Endometrial microvascular endothelial cells (primary cell): Measurements from ENCODE around the gene MAPK11. TPM values are rescaled to one million over a fixed set of nuclear protein-coding genes. Genes with fewer than 3 reads are reported as not detected.

Experiments used
- in situ Hi-C: cut with HindIII; loops from 2 replicates; pipeline ENCODE4 v1.10.0; 2017; ENCODE audit warnings: low sequenced_read_pairs, low pct_unique_long_range_greater_than_20kb; ENCODE audit errors: inconsistent ontology term
- total RNA-seq: library from RNA; depleted of rRNA; stranded (reverse); fragments of >200 nt; gene quantifications from one replicate; pipeline ENCODE4 v1.2.3, GENCODE V29; 2015; ENCODE audit errors: inconsistent ontology term

The MAPK11 gene
- total RNA-seq, 1 donor from 2014 or later = 26.9 TPM

DNA sequence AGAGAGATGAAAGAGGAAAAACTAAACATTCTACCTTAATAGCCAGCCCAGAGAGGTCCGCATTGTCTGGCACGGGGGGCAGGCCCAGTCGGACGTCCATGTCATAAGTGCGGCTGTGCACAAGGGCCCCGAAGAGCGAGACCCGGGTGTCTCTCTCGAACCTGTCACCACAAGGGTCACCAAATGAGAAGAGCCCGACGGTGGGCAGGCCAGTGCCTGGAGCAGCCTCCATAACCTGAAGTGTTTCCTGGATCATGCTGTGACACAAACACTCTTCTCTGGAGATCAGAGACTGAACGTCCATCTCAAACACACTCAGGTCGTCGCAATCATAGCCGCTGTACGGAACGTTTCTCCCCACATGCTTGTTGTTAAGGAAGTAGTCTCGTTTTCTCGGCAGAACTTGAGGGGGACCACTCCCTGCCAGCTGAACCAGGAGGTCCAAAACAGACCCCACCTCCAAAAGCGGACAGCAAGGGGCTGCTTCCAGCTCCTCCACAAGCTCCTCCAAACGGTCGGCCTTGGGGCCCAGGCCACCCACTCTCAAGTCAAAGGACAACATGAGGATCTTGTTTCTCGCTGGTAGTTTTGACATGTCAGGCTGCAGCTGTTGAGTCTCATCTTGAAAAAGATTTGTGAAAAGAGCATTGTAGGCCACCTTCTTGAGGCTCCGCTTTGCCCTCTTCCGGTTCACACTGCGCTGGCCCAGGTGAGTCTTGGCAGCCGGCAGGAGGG is 26.3 kb downstream of the MAPK11 start:
- in situ Hi-C loops = no loop called here

DNA sequence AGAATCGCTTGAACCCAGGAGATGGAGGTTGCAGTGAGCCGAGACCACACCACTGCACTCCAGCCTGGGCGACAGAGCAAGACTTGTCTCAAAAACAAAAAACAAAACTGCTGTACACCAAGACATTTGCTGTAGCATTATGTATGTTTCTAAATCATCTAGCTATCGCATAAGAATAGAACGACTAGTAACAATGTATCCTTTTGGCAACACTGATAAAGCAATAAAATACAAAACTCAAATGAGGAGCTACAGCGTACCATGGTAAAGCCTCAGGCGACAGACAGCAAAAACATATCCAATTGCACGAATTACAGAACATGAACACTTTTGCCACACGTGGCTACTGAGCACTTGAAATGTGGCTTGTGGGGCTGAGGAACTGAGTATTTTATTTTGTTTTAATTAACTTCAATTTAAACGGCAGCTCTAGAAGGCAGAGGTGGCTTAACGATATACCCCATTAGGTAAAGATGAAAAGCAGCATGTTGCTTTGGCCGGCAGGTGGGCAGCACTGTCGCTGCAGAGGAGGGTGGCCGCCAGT is 27.7 kb downstream of the MAPK11 start:
- in situ Hi-C loops = no loop called here

DNA sequence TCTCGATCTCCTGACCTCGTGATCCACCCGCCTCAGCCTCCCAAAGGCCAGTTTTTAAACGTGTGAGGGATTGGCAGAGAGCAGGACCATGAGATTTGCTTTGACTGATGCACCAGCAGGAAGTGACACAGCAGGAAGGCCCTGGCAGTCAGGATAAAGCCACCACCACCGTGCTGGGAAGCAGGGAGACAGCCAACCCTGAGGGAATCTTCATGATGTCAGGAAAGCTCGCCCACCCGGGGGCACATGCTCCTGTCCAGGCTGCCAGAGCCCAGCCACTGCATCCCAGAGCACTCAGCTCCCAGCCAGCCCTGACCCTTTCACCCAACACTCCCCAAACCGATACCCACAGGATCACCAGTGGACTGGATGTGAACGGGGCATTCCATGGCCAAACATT is 31.4 kb downstream of the MAPK11 start:
- in situ Hi-C loops = no loop called here

DNA sequence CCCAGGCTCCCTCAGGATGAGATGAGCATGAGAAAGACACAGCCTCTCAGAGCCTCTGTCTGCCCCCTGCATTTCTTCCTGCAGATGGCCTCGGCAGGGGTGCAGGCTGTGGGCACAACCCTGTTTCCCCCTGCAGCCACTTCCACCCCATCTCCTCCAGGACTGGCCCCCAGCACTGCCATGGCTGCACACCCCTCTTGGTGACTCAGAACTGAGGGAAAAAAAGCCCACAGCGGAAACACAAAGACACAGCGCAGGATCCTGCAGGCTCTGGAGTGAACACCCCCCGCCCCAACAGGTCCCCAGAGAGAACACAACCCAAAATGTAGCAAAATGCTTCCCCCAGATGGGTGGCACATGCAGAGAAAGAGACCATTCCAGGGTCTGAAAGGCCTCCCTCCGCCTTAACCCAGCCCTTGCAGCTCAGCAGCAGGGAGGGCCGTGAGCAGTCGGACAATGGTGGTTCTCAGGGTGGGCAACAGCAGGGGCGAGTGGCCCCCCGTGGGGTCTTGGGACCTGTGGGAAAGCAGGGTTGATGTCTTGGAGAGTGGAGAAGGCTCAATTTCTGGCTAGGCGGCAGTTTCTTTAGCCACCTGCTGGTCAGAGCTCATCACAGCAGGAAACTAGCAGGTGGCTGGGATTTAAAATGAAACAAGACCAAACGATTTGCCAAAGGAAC is 33.3 kb downstream of the MAPK11 start:
- in situ Hi-C loops = no loop called here

DNA sequence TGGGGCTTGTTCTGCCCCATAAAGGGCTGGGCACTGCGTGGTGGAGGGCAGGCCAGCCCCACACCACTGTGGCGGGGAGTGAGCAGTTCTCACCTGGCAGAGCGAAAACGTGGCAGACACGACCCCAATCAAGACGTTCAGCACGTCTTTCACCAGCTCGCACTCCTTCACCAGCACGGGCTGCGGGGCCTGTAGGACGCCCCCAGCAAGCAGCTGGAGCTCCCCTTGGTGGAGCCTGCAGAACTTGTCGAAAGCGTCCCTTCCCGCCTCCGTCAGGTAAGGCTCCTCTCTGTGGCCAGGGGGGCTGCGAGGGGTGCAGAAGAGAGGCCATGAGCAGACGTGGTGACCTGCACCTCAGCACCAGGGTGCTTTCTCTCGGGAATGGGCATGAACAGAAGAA is 37.0 kb downstream of the MAPK11 start:
- in situ Hi-C loops = no loop called here

DNA sequence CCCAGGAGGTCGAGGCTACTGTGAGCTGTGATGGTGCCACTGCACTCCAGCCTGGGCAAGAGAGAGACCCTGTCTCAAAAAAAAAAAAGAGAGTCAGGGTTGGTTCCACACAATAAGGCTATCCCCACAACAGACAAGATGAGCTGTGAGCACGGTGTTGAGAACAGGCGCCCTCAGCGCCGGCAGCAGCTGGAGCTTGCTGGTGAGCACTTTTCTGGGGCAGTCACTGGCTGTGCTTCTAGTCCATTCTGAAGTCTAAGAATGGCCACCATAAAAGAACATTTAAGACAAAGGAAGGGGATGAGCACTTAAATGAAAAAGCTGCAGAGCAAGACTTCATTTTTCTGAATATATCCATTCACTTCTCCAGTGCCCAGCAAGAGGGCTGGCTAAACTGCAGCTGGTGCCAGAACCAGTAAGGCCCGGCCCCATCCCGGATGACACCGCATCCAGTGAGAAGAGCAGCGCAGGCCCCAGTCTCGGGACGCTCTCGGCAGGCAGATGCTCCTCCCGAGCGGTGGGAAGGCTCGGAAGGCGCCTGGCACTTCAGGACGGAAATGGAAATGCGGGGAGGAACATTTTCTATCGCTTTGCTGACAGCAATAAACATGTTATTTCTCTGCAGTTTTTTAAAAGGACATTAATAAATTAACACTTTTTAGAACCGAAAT is 37.6 kb downstream of the MAPK11 start:
- in situ Hi-C loops = no loop called here

DNA sequence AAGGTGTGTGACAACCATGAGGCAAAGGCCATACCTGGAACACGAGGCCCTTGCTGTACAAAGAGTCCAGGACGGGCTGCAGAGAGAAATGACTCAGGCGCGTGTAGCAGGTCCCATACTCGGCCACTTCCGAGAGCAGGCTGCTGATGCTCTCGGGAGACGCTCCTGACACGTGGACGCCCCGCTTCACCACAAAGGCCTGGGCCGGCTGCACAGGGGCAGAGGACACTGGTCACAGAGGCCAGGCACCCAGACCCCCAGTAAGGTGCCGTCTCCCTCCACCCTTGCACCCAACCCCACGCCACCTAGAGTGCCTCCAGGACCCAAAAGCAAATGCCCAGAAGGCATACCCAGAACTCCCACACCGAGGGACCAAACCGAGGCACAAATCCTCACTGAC is 40.8 kb downstream of the MAPK11 start:
- in situ Hi-C loops = no loop called here

DNA sequence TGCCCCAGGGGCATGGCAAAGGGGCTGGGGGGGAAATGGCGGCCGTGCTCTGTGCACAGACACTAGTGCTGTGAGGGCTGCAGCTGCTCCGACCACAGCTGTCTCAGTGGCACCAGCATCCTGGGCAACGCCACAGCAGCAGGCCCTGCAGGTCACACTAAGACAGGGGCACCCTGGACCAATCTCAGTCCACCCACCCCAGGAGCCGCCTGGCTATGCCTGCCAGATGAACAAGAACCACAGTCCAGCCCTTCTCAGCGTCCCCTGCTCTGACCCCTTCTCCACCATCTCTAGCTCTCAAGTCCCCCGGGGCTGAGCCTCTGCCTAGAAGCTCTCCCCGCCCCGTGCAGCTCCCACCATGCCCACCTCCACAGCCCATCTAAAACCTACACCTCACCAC is 41.8 kb downstream of the MAPK11 start:
- in situ Hi-C loops = no loop called here

DNA sequence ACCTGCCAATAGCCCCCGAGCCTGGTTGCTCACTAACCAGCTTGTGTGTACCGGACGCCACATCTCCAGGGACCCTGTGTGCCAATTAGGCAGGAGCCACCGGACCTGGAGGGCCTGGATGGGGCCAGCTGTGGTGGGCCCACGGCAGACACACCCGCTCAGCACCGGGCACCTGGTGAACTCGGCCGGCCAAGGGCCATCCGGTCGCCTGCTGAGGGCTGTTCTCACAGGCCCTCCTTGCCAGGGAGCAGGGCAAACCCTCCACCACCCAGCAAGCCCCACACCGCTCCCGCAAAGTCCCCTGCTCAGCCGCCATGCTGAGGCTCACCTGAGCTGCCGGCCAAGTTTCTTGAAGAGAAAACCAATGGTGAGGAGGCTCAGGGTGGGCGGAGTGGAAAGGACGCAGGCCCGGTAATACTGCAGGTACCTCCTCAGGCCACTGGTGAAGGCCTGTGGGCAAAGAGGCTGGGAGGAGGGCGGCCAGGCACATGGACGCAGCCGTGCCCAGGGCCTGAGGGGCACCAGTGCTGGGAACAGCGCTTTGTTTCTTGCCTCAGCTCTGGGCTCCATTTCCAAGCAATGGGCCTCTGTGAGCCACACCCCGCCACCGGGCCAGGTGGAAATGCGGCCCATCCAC is 42.5 kb downstream of the MAPK11 start:
- in situ Hi-C loops = no loop called here

DNA sequence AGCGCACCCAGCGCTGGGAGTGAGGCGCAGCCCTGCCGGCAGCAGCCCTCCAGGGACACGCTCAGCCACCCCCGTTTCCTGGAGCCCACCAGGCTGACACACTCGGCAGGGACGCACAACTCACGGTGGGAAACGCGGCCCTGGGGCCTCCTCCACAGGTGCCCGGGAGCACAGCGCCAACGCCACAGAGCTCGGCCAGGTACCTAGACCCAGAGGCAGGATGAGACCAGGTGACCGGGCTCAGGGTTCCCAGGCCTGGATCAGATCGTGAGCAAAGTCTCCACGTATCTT is 43.4 kb downstream of the MAPK11 start:
- in situ Hi-C loops = no loop called here

DNA sequence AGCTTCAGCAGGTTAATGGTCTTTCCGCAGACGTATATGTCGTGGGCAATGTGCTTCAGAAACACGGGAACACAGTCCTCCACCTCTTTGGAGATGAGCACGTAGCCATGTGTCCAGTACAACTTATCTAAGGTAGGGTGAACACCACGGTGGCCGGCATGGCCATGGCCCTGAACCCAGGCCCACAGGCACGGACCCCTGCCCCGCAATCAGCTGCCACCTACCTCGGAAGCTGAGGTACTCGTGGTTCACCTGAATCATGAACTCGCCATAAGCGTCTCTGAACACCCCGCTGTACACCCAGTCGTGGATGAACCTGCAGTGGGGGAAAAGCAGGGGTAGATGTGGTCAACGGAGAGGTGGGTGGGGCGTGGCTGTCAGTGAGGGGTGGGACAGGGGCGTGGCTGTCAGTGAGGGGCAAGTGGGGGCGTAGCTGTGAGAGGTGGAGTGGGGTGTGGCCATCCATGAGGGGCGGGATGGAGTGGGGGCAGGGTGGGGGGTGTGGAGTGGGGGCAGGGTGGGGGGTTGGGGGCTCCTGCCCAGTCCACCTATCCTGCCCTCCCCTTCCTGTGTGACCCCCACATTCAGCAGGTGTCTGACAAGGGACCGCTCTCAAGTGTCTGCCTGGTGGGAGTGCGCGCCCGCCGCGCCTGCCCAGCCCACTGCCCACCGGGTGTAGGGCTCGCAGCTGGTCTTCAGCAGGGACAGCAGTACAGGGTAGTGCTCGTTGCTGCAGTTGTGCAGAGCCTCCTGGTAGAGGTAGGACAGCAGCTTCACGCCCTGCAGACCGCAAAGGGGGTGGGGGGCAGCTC is 43.9 kb downstream of the MAPK11 start:
- in situ Hi-C loops = no loop called here

DNA sequence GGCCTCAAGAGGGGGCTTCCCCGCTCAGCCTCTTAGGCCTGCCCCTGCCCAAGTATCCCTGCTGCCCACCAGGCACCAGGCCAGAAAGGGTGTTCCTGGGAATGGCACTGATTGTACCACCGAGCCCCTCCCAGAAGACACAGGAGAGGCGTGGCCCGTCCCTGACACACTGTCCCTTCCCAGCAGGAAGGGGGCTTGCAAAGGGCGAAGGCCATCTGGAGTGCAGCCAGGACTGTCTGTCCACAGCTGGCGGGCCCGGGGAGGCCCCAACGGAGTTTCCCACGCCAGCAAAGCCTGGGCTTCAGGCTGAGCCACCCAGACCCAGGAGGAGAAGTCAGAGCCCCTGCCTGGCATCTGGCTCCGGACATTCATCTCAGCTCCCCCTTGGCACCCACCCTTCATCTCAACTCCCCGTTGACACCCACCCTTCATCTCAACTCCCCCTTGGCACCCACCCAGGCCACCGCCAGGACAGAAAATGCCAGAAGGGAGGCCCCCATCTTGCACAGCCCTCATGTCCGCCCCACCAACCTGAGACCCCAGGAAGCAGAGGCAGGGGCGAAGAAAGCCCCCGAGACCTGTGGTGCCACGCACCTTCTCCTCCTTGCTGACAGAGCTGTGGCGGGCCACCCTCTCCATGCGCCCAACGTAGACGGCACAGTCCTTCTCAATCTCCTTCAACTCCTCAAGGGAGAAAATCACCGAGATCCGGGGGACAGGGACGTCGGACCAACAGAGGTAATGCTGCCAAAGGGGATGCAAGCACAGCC is 44.8 kb downstream of the MAPK11 start:
- in situ Hi-C loops = no loop called here

DNA sequence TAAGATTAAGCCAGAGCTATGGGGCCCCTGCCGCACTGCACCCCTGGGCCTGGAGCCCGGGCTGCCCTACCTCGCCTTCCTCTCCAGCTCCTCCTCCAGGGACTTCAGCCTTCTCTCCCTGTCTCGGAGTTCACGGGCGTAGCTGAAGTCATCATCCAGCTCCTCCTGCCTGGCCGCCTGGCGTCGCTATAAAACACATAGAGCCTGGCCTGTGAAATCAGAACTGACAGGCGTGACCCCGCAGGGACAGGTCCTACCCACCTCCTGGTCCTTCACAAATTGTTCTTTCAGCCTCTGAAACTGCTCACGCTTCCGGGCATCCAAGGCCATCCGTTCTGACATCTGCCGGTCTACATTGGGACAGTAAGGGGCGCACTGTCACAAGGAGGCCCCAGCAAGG is 46.1 kb downstream of the MAPK11 start:
- in situ Hi-C loops = no loop called here

DNA sequence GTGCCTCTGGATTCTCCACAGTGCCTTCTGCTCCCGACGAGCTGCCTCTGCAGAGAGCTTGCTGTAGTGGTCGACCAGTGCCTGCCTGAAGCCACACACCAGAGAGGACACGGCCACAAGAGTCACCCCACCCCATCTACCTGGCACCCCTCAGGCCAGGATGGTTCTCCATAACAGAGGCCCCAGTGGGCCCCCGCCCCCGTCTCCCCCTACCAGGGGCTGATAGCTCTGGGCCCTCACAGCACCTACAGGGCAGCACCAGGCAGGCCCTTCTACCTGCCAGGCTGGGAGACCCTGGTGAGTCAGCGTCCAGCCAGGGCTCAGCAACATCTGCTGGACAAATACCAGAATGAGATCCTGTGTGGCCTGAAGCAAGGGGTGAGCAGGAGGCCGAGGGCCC is 47.7 kb downstream of the MAPK11 start:
- in situ Hi-C loops = no loop called here

DNA sequence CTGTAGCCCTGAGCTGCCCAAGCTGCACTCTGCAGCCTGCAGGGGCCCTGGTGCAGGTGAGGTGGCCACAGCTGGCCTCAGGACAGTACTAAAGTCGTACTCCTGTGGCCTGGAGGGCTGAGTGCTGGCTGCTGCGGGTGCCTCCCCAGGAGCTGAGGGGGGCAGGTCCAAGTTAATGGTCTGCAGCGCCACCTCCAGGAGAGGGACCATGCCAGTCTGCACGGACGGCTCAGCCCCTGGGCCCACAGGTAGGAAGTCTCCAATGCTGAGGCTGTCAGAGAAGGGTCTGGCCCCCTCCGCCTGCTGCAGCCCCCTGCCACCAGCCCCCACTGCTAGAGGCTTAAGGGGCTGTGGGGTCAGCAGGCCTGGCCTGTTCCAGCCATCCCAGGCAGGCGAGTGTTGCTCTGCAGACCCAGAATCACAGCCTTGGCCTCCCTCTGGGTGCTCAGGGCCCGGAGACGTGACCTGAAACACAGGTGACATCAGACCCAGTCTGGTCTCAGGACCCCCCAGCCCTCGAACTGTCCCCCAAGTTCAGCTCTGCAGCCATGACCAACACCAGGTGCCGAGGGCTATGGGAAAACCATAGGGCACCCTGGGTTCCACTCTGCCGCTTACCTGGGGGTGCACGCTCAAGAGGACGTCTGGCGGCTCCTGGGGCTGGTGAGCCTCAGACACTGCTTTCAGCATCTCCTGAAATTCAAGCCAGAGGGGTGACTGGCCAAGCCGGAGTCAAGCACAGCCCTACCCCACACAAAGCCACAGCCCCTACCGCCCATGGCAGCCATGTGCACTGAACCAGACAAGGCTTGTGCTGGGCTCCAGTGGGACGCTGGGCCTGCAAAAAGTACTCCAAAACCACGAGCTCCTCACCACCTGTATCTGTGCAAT is 48.5 kb downstream of the MAPK11 start:
- in situ Hi-C loops = no loop called here

DNA sequence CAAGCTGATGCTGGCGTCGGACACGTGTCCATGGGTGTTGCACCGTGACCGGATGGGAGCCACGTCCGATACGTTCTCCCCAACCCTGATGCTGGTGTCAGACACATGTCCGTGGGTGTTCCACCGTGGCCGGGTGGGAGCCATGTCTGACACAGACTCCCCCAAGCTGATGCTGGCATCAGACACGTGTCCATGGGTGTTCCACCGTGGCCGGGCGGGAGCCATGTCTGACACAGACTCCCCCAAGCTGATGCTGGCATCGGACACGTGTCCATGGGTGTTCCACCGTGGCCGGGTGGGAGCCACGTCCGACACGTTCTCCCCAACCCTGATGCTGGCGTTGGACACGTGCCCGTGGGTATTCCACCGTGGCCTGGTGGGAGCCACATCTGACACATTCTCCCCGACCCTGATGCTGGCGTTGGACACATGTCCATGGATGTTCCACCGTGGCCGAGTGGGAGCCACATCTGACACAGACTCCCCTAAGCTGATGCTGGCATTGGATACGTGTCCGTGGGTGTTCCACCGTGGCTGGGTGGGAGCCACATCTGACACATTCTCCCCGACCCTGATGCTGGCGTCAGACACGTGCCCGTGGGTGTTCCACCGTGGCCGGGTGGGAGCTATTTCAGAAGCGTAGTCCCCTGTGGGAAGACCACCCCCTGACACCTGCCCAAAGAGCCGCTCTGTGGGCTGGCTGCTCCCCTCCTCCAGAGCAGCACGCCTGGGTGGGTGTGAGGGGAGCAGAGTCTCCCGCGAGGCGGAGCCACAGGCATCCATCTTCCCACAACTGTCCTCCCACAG is 49.4 kb downstream of the MAPK11 start:
- in situ Hi-C loops = no loop called here
